ENCODE results near the gene TMTC1. TPM values are rescaled to one million over a fixed set of nuclear protein-coding genes. Genes with fewer than 3 reads are reported as not detected.

Gene TMTC1
- total RNA-seq, 6 experiments from 2014 or later, result not detected

GRCh38 chr12:29546000-29546399 lies 237.7 kb downstream of the TMTC1 start:
- TF ChIP-seq CTCF (IDR thresholded peaks at IDR 0.05), result no peak
- Mint-ChIP-seq H3K4me1 (ENCODE audit: low read depth) (peaks cover 9% of the 10 kb centered on the region; the same call in 1 of the 2 replicates), H3K36me3 (ENCODE audit: low read depth) (no peaks in the 10 kb centered on the region), H3K4me3 (no peak overlapping the region), H3K27me3 (ENCODE audit: insufficient read depth) (no peaks in the 10 kb centered on the region; the same call in 1 of the 2 replicates), H3K27ac (no peak overlapping the region), H3K9me3 (no peaks in the 10 kb centered on the region)
- no peak for DNase-seq

DNA sequence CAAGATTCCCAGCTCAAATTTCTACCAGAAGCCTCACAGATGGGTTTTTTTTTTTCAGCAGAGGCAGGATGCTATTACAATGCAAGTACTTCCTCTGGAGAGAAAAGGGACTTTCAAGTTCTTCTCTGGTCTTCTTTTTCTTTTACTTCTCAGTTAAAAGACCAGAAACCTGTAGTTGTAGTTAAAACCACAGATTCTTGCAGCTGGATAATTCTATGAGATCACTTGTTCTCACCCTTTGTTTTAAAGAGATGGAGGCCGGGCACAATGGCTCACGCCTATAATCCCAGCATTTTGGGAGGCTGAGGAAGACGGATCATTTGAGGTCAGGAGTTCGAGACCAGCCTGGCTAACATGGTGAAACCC lies 238.7 kb downstream of the TMTC1 start:
- Mint-ChIP-seq H3K36me3 (ENCODE audit: low read depth) (no peaks in the 10 kb centered on the region), H3K9me3 (no peaks in the 10 kb centered on the region)

DNA sequence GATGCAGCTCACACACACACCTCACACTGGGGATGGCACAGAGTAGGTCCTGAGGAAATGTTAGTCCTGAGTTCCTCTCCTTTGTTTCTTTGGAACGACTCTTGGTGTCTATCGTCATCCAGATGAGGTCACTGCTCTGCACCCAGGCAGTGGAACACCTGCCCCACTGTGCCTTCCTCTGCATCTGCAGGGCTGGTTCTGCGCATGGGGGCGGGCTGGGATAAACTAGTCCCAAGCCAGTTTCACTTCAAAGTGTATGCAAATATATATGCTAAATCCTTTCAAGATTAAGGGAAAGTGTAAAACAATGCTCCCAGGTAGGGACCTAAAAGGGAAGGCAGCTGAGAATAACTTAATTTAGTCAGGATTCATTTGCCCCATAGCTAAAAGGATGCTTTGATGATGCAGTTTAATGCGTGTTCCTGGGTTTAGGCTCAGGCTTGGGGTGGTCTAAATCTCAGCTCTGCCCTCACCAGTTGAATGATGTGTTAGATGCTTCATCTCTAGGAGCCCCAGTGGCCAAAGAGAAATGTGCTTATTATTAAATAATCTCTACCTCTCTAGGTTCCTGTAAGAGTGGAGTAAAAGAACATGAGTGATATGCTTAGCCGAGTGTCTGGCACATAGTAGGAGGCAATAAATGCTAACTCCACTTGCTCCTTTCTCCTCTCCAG lies 239.2 kb downstream of the TMTC1 start:
- Mint-ChIP-seq H3K27me3 (ENCODE audit: insufficient read depth) (no peaks in the 10 kb centered on the region; the same call in 1 of the 2 replicates), H3K36me3 (ENCODE audit: low read depth) (no peaks in the 10 kb centered on the region)

More for the DNA sequence above, 238.7 kb downstream of the TMTC1 start:
- Mint-ChIP-seq H3K27ac (no peak overlapping the region), H3K4me1 (ENCODE audit: low read depth) (peaks cover 9% of the 10 kb centered on the region; the same call in 1 of the 2 replicates), H3K4me3 (no peak overlapping the region), H3K27me3 (ENCODE audit: insufficient read depth) (no peaks in the 10 kb centered on the region; the same call in 1 of the 2 replicates)
- DNase-seq, result no peak
- no peak for TF ChIP-seq CTCF (IDR thresholded peaks at IDR 0.05)

DNA sequence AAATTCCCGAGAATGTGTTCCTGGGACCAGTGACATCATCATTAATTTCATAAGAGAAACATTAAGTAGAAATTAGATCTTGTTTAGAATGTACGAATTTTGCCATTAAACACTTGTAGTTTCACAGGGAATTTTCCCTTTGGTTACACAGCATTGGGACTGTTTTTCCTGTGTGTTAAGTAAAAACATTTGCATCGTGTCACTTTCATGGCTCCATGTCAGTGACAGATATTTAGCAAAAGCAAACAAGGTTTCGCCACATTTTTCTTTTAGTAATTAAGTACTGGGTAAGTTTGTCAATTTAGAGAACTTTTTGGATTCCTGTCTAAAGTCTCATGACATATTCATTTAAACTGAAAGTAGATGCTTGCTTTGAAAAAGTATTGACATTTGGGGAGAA lies 240.7 kb downstream of the TMTC1 start:
- TF ChIP-seq CTCF (IDR thresholded peaks at IDR 0.05), result no peak
- DNase-seq, result no peak
- H3K4me3 Mint-ChIP-seq, result no peak overlapping the region
- H3K27me3 Mint-ChIP-seq (ENCODE audit: insufficient read depth), result no peaks in the 10 kb centered on the region; the same call in 1 of the 2 replicates
- peaks cover 9% of the 10 kb centered on the region; the same call in 1 of the 2 replicates for H3K4me1 Mint-ChIP-seq (ENCODE audit: low read depth)
- H3K36me3 Mint-ChIP-seq (ENCODE audit: low read depth), result no peaks in the 10 kb centered on the region
- H3K9me3 Mint-ChIP-seq, result no peaks in the 10 kb centered on the region
- no peak overlapping the region for H3K27ac Mint-ChIP-seq

More for the DNA sequence above, 239.2 kb downstream of the TMTC1 start:
- TF ChIP-seq CTCF (IDR thresholded peaks at IDR 0.05), result no peak
- no peak for DNase-seq
- Mint-ChIP-seq H3K9me3 (no peaks in the 10 kb centered on the region), H3K4me1 (ENCODE audit: low read depth) (peaks cover 9% of the 10 kb centered on the region; the same call in 1 of the 2 replicates), H3K27ac (no peak overlapping the region), H3K4me3 (no peak overlapping the region)

GRCh38 chr12:29537298-29537697 lies 246.4 kb downstream of the TMTC1 start:
- TF ChIP-seq CTCF (IDR thresholded peaks at IDR 0.05), result no peak
- H3K36me3 Mint-ChIP-seq (ENCODE audit: low read depth), result no peaks in the 10 kb centered on the region
- DNase-seq, result no peak
- no peak overlapping the region for H3K4me3 Mint-ChIP-seq
- H3K9me3 Mint-ChIP-seq, result no peaks in the 10 kb centered on the region
- H3K4me1 Mint-ChIP-seq (ENCODE audit: low read depth), result no peaks in the 10 kb centered on the region; the same call in 1 of the 2 replicates
- no peak overlapping the region for H3K27ac Mint-ChIP-seq
- no peaks in the 10 kb centered on the region for H3K27me3 Mint-ChIP-seq (ENCODE audit: insufficient read depth)

All from HFFc6 (cell line).